NCI-H2029 treated with DMSO at 0.1 percent for 48 hours (cell line): Measurements from ENCODE around the gene FAAP100.

Experiments used
- DNase-seq: peaks from one replicate; lab custom pipeline; 2025; lab: John Stamatoyannopoulos, UW

FAAP100 gene

DNA sequence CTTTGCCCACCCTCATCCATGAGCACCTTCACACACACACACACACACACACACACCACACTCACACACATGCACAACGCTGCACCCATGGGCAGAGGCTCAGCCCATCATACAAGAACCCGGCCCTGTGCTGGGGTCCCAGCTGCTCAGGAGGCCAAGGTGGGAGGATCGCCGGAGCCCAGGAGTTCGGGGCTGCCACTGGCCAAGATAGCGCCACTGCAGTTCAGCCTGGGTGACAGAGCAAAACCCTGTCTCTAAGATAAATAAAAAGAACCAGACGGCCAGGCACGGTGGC is 27.3 kb downstream of the FAAP100 start:
- DNase-seq, result no peak

DNA sequence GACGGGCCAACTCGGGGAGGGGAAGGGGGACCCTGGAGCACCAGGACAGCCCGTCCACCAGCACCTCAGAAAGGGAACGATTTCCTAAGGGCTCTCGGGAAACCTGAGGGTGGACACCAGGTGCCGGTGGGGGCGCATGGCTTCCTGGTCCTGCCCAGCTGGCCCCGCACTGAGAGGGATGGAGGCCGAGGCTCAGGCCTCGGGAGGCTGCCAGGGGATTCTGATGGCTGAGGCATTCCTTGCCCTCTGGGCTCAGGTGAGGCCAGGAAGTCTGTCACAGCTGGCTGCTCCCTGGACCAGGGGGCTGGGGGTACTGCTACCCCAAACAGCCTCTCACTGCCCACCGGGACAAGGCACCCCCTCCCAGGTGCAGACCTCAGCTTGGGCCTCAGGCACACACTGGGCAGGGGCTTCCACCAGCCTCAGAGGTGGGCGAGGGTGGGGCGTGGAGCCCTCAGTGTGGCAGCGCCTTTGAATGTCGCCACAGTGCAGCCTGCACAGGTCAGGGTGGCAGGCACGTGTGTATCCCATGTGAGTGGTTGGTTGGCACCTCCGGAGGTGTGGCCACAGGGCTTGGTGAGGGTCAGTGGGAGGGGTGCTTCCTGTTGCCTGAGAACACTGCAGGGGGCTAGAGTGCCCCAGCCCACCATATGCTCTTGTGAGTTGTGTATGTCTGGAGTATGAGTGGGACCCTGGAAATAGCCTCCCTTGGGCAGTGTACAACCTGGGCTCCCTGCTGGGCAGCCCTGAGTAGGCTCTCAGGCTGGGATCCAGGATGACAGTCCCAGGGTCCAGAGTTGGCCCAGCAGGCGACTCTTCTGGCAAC is 27.9 kb downstream of the FAAP100 start:
- DNase-seq, result no peak

DNA sequence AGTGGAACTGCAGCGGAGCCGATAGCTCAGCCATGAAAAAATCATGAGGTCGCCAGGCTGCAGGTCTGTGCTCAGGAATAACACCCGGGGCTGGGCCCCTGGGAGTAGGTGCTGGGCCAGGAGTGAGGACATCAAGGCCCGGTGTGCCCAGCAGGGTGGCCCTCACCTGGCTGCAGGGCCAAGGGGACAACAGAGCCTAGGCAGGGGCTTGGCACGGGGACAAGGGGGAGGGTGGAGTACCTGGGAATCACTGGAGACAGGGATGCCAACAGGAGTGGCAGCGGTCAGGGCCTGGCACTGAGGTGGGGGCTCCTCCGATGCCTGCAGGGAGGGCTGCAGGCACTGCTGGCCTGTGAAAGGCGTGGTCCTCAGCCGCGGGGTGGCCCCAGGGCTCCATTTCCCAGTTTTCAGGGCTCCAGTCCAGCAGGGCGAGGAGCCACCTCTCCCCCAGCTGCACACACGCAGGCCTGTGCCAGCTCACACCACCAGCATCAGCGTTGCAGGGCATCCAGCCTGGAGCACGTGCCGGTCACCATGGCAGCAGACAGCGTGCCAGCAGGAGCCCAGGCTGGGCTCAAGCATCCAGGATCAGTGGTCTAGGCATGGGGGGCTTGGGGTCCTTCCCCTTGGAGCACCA is 28.6 kb downstream of the FAAP100 start:
- no peak for DNase-seq

DNA sequence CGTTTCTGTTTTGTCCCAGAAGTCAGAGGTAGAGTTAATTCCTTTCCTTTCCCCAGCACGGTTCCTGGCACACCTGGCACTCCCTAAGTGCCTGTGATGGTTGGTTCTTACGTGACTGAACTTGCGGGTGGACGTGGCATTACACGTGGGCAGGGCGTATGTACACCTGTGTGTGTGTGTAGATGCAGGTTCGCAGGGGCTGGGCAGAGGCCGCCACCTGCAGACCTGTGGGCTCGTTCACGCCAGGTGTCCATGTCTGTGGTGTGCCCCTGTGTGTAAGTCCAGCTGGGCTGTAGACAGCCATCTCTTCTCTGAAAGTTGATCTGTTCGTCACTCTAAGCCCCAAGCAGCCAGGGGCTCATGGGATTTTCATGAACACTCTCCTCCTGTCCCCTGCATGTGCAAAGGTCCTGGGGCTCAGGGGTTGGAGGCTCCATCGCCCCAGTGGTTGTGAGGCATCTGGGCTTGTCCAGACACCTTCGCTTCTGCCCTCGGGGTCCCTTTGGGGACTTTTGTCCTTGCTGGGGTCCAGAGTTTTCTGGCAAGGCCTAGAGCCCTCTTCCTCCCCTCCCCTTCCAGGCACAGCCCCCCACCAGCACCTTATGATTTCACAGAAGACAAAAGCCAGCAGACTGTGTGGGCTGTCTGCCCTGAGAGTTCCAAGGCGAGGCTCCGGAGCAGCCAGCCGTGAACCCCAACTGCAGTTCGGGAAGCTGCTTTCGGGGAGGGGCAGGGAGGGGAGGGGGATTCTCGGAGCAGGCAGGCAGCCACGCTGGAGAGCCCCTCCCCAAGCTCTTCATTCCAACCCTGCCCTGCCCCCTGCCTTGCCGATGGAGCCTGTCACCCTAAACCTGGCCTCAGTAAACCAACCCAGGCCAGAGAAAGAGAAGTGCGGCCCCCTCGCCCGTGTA is 29.4 kb downstream of the FAAP100 start:
- no peak for DNase-seq

DNA sequence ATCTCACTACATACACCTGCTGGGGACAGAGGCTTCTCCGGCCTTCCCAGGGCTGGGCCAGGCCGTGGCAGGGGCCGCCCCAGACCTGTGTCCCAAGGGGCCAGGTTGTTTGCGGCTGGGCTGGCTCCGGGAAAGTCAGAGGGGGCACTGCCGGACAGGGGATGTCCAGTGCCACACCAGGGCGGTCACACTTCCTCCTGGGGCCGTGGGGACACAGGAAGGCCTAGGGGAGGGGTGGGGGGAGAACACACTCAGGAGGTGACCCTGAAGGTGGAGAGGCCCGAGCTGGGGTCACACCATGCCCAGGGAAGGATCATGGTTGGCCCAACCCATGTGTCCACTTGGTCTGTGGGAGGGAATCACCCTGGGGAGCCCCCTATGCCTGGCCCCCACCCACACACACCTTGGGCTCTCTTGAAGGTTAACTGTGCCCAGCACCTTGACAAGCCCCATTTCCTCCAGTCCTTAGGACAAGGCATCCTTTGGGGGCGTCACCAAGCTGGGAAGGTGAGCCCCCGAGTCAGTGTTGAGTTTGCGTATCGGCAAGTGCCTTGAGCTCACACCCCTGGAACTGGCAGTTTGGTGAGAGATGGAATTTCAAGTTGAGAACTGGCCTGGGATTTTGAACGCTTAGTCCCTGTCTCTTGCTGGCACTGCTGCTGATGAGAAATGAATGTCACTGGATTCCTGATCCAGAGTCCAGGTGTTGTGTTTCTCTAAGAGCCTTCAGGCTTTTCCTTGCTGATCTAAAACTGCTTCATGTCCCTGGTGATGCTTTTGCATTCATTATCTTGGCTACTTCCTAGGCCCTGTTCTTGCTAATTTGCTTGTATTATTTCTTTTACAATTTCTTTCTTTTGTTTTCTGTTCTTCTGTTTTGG is 31.9 kb downstream of the FAAP100 start:
- no peak for DNase-seq

DNA sequence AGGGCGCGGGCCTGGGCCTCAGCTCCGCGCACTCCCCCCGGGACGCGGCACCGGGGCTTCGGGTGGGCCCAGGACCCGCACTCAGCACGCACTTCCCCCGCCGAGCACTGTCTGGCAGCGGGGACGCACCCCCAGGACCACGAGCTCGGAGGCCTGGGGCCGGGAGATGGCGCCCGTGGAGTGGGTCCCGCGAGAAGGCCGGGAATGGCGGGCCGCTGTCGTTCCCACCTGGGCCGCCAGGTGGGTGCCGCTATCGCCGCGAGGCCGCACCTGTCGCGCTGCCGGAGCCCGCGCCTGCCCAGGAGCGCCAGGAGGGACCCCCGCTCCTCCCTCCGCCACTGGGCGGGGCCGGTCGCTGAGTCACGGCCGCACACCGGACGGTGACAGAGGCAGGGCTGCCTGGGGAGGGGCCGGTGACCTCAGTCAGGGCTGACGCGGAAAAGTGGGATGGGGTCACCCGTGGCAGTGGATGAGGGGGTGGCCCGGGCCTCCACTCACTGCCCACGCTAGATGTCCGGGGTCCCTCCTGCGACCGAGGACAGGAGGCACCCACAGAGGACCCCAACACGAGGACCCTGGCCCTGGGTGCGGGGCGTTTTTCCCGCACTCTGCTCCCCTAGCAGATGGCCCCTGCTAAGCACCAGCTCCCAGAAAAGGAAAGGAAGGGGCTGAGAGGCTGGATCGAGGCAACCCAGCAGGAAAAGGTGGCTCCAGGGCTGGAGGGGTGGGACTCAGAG is 32.7 kb downstream of the FAAP100 start:
- DNase-seq, result no peak

DNA sequence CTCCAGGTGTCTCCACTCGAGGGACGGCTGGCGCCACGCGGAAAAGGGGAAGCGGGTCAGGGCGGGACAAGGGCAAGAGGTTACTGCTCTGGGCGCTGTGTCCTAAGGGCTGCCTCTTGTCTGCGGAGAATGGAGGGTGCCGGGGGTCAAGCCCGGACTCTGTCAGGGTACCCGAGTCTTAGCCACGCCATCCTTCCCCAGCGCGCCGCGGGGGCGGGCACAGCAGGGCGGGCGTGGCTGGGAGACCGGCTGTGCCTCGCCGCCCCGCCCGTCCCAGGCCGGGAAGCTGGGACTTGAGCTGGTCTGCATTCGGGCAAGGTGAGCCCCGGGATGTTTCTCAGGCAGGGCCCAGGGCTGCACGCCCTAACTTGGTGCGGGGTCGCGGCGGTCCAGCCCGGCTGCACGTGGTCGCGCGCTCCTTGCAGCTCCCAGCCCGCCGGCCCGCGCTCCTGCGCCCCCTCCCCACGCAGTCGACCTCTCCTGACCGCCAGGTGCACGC is 33.3 kb downstream of the FAAP100 start:
- no peak for DNase-seq

DNA sequence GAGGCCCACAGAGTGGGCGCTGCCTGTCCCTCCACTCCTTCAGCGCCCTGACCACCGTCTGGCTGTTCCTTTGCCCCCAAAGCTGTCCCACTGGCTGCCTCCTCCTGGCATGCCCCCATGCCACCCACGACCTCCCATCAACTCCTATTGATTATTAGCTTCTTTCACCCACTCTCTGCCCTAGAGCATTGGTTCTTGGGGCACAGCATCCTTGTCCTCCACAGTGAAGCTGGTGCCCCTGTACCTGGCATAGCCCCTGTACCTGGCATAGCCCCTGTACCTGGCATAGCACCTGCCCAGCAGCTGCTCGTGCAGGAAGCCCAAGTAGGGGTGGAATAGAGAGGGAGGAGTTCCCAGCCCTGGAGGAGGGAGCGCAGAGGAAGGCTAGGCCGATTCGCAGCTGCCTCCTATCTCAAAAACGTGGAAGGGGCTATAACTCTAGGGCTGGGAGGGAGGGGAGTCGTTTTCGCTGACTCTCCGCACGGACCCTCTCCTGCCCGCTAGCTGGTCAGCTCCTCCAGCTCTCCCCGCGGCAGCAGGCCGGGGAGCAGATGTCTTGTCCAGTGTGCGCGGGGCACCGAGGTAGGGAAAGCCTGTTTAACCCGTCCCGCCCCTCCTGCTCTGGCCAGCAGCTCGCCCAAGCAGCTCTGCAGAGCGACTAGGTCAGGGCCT is 33.9 kb downstream of the FAAP100 start:
- no peak for DNase-seq

DNA sequence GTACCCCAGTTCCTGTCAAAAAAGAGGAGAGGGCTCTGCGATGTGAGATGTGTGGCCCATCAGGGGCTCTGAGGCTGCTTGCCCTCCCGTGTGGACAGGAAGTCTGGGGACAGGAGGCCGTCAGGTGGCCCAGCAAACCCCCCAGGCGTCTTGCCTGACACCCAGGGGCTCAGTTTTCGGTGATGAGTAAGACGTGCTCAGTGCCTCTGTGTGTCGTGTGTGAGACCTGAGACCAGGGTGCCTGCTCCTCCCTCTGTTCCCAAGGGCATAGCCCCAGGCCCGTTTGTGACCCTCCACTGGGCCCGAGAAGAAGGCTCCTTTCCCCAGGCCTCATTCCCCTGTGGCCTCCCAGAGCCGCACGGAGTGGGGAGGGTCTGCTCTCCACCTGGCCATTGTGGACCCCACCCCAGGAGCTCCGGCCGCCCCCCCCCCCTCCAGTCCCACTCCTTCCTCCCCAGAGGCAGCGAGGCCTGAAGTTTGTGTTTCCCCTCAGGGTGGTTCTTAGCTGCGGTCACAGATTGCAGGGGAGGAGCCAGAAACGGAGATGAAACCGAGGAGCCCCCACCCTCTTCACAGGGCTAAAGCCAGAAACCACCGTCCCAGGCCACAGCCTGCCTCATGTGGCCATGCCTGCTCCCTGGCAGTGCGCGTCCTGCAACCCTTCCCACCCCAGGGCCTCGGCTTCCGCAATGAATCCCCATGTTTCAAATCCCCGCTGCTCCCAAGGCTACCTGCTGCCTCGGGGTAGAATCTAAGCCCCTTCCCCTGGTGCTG is 34.6 kb downstream of the FAAP100 start:
- DNase-seq, result no peak

DNA sequence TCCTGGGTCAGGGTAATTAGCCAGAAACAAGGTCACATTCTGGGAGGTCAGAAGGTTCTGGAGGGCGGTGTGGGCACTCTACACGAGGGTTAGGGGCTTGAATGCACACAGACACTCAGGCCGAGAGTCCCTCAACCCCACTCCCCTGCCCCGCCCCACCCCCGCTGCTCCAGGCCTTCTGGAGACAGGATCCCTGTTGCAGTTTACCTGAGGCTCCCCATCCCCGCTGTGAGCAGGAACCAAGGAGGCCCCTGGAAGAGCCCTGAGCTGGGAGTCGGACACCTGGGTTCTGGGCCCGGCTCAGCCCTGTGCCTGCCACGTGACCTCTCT is 35.2 kb downstream of the FAAP100 start:
- no peak for DNase-seq

DNA sequence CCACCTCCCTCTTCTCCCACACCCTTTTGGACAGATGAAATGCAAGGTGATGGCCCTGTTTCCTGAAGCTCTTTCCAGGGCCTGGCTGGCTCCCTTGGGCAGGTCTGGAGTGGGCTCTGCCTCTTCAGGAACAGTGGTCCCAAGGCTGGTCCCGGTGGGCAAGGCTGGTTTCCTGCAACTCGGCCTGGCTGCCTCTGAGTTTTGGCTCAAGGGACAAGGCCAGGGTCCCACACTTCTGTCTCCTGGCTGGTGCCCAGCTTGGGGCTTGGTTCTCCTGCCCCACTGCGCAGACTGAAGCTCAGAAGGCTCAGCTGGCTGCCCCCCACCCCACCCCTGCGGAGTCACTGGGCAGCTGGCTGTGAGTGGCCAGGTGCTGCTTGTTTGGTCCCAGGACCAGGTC is 35.7 kb downstream of the FAAP100 start:
- DNase-seq, result no peak

DNA sequence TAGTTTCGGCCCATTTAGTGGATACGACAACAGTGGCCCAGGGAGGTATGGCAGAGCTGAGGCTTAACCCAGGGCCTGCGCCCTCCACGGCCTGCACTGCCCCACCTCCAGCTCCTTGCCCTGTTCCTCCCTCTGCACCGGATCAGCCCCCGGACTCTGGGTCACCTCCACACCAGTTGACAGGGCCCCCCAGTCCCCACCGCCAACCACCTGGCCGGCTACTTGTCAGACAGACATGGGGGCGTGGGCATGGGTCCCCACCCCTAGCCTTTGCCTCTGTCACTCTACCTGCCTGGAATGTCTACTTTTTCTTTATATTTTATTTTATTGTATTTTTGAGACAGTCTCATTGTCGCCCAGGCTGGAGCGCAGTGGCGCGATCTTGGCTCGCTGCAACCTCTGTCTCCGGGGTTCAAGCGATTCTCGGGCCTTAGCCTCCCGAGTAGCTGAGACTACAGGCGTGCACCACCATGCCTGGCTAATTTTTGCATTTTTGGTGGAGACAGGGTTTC is 36.6 kb downstream of the FAAP100 start:
- DNase-seq, result no peak

DNA sequence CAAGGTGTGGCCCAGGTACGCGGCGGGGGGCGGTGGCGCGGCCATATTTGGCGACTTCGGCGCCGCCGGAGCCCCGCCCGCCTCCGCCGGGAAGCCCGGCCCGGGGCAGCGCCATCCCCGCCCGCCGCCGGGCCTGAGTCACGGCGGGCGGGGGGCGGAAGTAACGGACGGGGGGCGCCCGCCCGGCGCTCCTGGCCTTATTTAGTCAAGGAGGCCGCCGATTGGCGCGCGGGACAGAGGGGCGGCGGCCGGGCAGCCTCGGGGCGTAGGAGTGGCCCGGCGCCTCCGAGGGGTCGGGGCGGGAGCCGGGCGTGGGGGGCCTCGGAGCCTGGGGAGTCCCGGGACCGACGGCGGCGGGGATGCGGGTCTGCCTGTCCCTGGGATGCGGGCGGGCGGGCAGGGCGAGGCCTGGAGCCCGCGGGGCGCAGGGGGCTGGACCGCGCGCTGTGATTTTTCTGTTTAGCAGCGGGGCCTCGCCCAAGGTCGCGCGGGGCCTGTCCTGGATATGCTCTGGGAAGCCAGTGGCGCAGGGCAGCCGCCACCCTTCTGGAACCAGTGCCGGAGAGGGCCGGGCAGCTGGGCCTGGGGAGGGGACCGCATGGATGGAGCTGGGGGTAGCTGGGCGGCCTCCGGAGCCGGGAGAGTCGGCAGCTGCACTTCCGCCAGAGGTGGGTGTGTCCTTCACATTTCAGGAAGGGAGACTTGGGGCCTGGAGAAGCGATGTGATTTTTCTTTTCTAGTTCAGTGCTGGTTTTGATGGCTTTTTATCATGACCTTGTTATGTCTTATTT is 37.2 kb downstream of the FAAP100 start:
- DNase-seq, result no peak

DNA sequence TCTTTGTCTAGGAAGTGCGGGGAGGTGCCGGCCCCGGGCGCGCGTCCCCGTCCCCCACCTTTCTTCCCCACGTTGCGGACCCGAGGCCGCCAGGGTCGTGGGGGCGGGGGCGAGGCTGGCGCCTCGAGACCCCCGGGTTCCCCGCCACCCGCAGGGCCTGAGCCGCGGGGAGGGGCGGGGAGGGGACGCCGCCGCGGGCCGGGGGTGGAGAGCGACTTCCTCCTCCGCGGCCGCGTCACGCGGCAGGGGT is 37.7 kb downstream of the FAAP100 start:
- no peak for DNase-seq

DNA sequence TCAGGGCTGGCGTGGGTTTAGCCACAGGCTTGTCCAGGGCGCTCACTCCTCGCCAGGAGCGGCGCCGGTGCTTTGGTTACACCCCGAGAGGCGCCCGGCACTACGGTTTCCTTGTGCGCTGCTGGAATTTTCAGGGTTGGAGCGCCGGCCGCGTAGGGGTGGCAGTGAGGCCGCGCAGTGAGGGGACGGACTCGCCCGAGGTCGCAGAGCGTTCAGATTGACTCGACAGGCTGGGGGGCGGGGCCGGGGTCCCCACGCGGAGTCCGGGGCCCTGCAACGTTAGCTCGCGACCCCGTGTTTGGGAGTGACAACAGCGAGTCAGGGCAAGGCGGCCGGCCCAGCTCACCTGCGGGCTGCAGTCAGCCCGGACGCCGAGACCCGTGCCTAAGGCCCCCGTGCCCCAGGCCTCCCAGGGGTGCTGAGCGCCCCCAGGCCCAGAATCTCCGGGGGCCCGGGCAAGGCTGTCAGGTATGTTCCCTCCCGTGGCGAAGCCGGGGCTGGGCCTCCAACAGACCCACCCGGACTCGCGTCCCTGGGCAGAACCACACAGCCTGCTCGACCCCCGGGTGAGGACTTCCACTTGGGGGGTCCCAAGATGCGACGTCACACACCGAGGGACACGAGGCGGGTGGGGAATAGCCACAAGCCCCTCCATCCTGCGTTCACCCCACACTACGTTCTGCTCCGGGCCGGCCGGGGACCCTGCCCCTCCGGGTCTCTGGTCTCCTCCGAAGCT is 38.2 kb downstream of the FAAP100 start:
- DNase-seq, result no peak

DNA sequence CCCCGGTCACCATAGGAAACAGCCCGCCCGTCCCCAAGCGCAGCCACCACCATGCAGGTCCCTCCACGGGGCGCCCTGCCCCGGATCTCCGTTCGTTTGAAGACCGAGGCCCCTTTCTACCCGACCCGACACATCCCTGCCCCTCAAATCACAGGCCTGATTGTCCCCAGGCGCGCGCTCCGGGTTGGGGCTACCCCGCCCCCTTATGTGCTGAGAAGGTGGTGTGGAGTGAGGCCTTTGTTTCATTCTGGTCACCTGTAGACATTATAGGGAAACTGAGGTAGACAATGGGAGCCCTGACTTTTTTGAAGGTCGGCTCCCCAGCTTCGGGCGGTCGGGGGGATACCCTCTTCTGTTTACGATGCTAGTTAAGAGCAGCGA is 38.8 kb downstream of the FAAP100 start:
- DNase-seq, result no peak

DNA sequence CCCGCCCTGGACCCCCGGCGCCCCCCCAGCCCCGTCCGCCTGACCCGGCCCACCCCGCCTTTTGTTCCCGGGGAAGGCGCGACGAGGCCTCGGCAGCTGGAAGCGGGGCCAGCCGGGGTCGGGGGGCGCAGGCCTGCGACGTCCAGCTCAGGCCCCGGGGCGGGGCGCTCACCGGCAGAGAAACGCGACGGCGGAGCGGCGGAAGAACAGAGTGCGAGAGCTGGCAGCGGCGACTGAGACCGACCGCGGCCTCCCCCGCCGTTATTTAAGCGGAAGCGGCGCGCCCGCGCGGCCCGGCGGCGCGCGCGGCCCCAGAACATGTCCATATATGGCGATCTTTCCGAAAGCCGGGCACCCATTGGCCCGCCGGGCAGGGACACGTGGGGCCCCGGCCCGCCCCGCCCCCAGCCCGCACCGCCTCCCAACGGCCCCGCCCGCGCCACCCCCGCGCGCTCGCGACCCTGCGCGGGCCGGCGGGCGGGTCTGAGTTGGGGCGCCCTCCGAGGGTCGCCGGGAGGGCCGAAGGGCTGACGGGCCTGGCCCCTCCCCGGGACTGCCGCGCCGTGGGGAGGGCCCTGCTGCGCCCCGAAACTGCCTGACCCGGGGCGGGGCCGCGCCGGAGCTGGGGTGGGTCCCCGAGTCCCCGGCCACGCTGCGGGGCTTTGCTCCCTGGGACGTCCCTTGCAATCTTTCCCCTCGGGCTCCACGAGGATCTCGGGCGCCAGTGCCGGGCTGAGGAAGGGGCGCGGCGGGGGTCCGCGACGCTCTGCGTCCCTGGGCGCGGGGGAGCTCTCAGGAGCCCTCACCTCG is 39.4 kb downstream of the FAAP100 start, which contains the start of gene ACTG1:
Gene ACTG1, minus strand, starts transcription at position 238 of the 810 bp plus-strand sequence. CDS start 445 bp downstream, outside the sequence.
- DNase-seq, result no peak
